Type B pancreatic cell (in vitro differentiated cells): ENCODE measurements around the gene OXT. TPM values are rescaled to one million over a fixed set of nuclear protein-coding genes. Genes with fewer than 3 reads are reported as not detected.

Experiments
- DNase-seq: peaks from one replicate; pipeline ENCODE4 v3.0.0; 2021; ENCODE audit warnings: mixed read lengths; ENCODE audit not compliant: unreplicated experiment; ENCODE audit errors: extremely low spot score
- H3K27ac Mint-ChIP-seq: 2 replicates; pipeline ENCODE4 v1.8.0; 2021; ENCODE audit warnings: mild to moderate bottlenecking, mixed read lengths
- H3K27me3 Mint-ChIP-seq: 2 replicates; pipeline ENCODE4 v1.8.0; 2021; ENCODE audit warnings: mixed read lengths
- H3K36me3 Mint-ChIP-seq: 2 replicates; pipeline ENCODE4 v1.8.0; 2021; ENCODE audit warnings: mixed read lengths
- H3K4me1 Mint-ChIP-seq: one replicate; pipeline ENCODE4 v1.8.0; 2021; ENCODE audit warnings: mixed read lengths; ENCODE audit not compliant: unreplicated experiment
- H3K4me3 Mint-ChIP-seq: 2 replicates; pipeline ENCODE4 v1.8.0; 2021; ENCODE audit warnings: mild to moderate bottlenecking, mixed read lengths
- H3K9me3 Mint-ChIP-seq: 2 replicates; pipeline ENCODE4 v1.8.0; 2021; ENCODE audit warnings: mixed read lengths
- CTCF ChIP-seq: fragments of 200-600 bp; sonication (generic); conservative IDR thresholded peaks from 2 replicates; pipeline ENCODE4 v1.5.0; 2021; ENCODE audit warnings: antibody characterized with exemption, mild to moderate bottlenecking
- total RNA-seq: library from RNA; stranded (reverse); gene quantifications from 2 replicates; pipeline ENCODE4 v1.2.1, GENCODE V29; 2021; ENCODE audit warnings: low replicate concordance

OXT gene
- total RNA-seq, 1 donor from 2014 or later: not detected

DNA sequence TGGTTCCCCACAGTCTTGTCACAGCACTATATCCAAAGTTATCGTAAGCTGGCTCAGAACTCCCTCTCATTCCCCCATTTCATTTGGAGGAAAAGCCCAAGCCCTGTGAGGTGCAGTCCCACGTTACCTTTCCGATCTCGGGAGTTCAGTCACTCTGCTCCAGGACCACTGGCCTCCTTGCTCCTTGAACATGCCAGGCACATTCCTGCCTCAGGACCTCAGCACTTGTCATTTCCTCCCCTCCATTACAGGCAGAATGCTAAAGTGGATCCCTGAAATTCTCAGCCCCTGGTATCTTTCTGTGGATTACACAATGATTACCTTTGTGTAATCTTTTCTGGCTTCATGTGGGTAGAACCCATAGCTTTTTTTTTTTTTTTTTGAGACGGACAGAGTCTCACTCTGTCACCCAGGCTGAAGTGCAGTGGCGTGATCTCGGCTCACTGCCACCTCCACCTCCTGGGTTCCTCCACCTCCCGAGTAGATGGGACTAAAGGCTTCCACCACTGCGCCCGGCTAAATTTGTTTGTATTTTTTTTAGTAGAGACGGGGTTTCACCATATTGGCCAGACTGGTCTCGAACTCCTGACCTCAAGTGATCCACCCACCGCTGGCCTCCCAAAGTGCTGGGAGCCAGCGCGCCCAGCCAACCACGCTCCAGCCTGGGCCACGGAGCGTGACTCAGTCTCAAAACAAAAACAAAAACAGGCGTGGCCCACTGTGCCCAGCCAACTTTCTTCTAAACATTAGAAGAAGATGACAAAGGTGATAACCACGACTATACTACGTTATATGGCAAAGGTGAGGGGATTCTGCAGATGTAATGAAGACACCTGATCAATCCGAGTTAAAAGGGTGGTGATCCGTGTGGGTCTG lies 4.0 kb upstream of the OXT start:
- DNase-seq: no peak
- Mint-ChIP-seq H3K4me3 (no peak overlapping the region), H3K36me3 (peaks cover 5% of the 10 kb centered on the region), H3K4me1 (no peaks in the 10 kb centered on the region), H3K27me3 (peaks cover 28% of the 10 kb centered on the region), H3K9me3 (no peaks in the 10 kb centered on the region), H3K27ac (no peak overlapping the region)
- TF ChIP-seq CTCF: no peak

DNA sequence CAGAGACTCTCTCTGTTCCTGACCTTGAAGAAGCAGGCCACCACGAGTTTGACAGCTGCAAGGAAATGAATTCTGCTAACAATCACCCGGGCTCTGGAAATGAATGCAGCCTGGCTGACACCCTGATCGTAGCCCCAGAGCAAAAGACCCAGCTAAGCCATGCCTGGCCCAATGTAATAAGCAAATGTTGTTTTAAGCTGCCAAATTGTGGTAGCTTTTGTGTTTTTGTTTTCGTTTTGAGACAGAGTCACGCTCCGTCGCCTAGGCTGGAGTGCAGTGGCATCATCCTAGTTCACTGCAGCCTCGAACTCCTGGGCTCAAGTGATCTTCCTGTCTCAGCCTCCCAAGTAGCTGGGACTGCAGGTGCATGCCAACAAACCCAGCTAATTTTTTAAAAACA lies 3.3 kb upstream of the OXT start:
- Mint-ChIP-seq H3K4me3 (no peak overlapping the region), H3K9me3 (no peaks in the 10 kb centered on the region), H3K36me3 (peaks cover 5% of the 10 kb centered on the region), H3K27ac (no peak overlapping the region), H3K27me3 (peaks cover 34% of the 10 kb centered on the region), H3K4me1 (no peaks in the 10 kb centered on the region)
- DNase-seq: no peak
- no peak for TF ChIP-seq CTCF

DNA sequence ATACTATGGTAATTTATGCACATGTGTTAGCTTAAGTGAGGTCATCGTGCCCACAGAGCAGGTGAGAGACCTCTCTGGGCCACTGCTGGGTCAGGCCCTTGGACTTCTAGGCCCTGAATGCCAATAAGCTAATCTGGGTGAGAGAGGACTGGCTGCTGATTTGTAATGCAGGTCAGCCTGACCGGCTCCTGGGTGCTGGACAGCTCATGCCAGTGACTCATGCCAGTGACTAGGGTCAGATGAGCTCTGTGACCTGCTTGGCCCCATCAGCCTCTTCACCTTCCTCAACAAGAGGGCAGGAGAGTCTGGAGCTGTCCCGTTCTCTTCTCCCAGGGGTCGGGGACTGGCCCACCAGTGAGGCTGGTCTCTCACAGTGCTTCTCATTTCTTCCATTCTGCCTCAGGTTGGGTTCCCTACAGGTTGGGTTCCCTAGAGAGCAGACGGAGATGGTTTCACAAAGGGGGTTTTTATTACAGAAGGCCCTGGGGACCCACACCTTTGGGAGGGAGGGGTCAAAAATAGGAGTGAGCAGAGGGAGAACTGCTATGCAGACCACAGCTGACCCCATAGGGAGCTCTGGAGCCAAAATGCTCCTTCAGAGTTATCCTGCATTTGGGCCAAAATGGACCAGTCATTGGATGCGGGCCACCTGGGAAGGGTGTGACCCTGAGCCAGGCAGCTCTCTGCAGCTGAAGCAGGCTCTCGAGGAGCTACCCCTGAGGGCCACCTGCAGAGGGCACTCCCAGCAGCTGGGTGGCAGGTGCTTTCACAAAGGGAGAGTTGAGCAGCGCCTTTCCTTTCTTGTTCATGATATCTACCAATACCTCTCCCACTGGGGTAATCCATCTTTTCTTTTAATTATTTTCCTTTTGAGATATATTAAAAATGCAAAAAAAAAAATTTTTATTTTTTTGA lies 2.2 kb upstream of the OXT start:
- H3K27me3 Mint-ChIP-seq: peaks cover 39% of the 10 kb centered on the region
- H3K4me1 Mint-ChIP-seq: no peaks in the 10 kb centered on the region
- DNase-seq: no peak
- H3K27ac Mint-ChIP-seq: no peak overlapping the region
- H3K36me3 Mint-ChIP-seq: peaks cover 5% of the 10 kb centered on the region
- H3K9me3 Mint-ChIP-seq: no peaks in the 10 kb centered on the region
- no peak overlapping the region for H3K4me3 Mint-ChIP-seq
- no peak for TF ChIP-seq CTCF

DNA sequence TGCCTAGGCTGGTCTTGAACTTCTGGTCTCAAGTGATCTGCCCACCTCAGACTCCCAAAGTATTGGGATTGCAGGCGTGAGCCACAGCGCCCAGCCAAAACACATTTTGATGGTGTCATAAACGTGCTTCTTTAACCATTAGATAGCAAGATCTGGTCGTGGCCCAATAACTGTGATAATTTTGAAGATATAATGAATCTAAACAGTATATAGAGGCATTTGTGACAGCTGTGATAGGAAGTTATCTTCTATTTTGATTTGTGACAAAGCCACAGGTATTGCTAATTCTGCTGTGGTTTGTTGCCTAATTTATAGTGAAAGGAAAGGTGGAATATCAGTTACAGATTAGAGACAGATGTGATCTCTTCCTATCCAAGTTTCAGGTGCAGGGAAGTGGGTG lies 695 bp upstream of the OXT start:
- peaks cover 5% of the 10 kb centered on the region for H3K36me3 Mint-ChIP-seq
- peak overlapping the region; percentile 78 for H3K4me3 Mint-ChIP-seq
- peaks cover 42% of the 10 kb centered on the region for H3K27me3 Mint-ChIP-seq
- no peak for TF ChIP-seq CTCF
- no peak for DNase-seq
- H3K27ac Mint-ChIP-seq: no peak overlapping the region
- peaks cover 4% of the 10 kb centered on the region for H3K4me1 Mint-ChIP-seq
- no peaks in the 10 kb centered on the region for H3K9me3 Mint-ChIP-seq

DNA sequence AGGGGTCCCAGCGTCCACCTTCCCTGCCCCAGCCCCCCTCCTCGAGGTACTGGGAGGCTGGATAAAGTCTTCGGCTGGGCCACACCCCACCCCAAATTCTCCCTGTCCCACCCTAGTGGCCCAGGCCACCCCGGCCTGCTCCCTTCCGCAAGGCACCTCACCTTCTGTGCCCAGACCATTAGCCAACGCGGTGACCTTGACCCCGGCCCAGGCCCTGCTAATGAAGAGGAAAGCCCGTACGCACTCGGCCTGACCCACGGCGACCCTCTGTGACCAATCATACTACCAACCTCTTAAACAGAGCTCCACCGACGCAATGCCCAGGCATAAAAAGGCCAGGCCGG lies 182 bp upstream of the OXT start:
- no peak for TF ChIP-seq CTCF
- H3K9me3 Mint-ChIP-seq: no peaks in the 10 kb centered on the region
- H3K4me1 Mint-ChIP-seq: peaks cover 4% of the 10 kb centered on the region
- H3K36me3 Mint-ChIP-seq: peaks cover 5% of the 10 kb centered on the region
- no peak overlapping the region for H3K4me3 Mint-ChIP-seq
- no peak for DNase-seq
- H3K27ac Mint-ChIP-seq: no peak overlapping the region
- peaks cover 42% of the 10 kb centered on the region for H3K27me3 Mint-ChIP-seq
